HepG2 (cell line): ENCODE data around the gene RIMBP2. TPM values are rescaled to one million over a fixed set of nuclear protein-coding genes. Genes with fewer than 3 reads are reported as not detected.

Source experiments
- ATAC-seq: fragments of 200-7000 bp; cut with Tn5 transposase; 3 replicates; pipeline ENCODE4 v1.9.1; 2020; ENCODE audit warnings: mild to moderate bottlenecking, moderate library complexity
- BruUV-seq: library from RNA; stranded (reverse); fragments of 400-500 nt; replicated peaks from 2 replicates; lab custom pipeline; 2021; lab: Mats Ljungman, UMichigan
- CTCF ChIA-PET: fragments of 300-600 bp; formaldehyde crosslinking; extraction: SDS; loops from one replicate; lab custom pipeline; 2021; ENCODE audit warnings: low total read pairs, inconsistent platforms, low intra/inter-chr PET ratio; lab: Yijun Ruan, JAX
- POLR2A ChIA-PET: fragments of 350-600 bp; sonication (Branson Sonifier 250); formaldehyde crosslinking; loops from one replicate; lab custom pipeline; 2020; ENCODE audit warnings: antibody characterized with exemption, inconsistent platforms; lab: Yijun Ruan, JAX
- DNase-seq: peaks from one replicate; pipeline ENCODE4 v3.0.0-alpha.2; 2015; ENCODE audit warnings: low spot score
- FAIRE-seq: peaks from 3 replicates; lab custom pipeline; 2011; peaks lifted over from hg19 to GRCh38; lab: Jason Lieb, UNC
- H2AFZ ChIP-seq: one replicate; pipeline ENCODE4 v1.6.1; 2011; ENCODE audit warnings: low read length, inconsistent platforms
- H3K27ac ChIP-seq: fragments of 300-600 bp; 3 replicates; pipeline ENCODE4 v1.8.0; 2011; ENCODE audit warnings: mixed run types, mild to moderate bottlenecking, mixed read lengths, low read length, inconsistent platforms; ENCODE audit not compliant: insufficient read depth; ENCODE audit errors: extremely low read length
- H3K27me3 ChIP-seq, 2 experiments: fragments of 200-600 bp in 1 of 2; 2 replicates in 1 of 2; 3 replicates in 1 of 2; pipeline versions ENCODE4 v1.6.0 to v1.8.0; 2011; ENCODE audit warnings: low read length in 2 of 2, mild to moderate bottlenecking in 2 of 2, moderate library complexity in 2 of 2, inconsistent platforms in 1 of 2; ENCODE audit not compliant: insufficient read depth in 2 of 2, control insufficient read depth in 1 of 2
- H3K36me3 ChIP-seq, 2 experiments: fragments of 200-600 bp in 1 of 2; replicated peaks in 1 of 2; 2 replicates in 1 of 2; 3 replicates in 1 of 2; pipeline versions ENCODE4 v1.5.1 to v1.8.0; 2011; ENCODE audit warnings: low read length in 2 of 2, inconsistent platforms in 1 of 2; ENCODE audit not compliant: insufficient read depth in 2 of 2, control insufficient read depth in 1 of 2
- H3K4me1 ChIP-seq: 2 replicates; pipeline ENCODE4 v1.5.1; 2012; ENCODE audit warnings: low read length, inconsistent platforms; ENCODE audit not compliant: insufficient read depth
- H3K4me2 ChIP-seq: 2 replicates; pipeline ENCODE4 v1.6.0; 2011; ENCODE audit warnings: low read depth, low read length, inconsistent platforms
- H3K4me3 ChIP-seq, 3 experiments: fragments of 200-600 bp in 1 of 3; sonication (generic), shearing (Covaris generic) in 1 of 3; replicated peaks in 1 of 3; 2 replicates each; pipeline ENCODE4 v1.5.1; 2011 to 2016; ENCODE audit warnings: low read length in 3 of 3, inconsistent platforms in 2 of 3, low read depth in 2 of 3, mild to moderate bottlenecking in 2 of 3, control low read depth in 1 of 3, mixed read lengths in 1 of 3; ENCODE audit not compliant: insufficient read depth in 1 of 3
- H3K79me2 ChIP-seq: one replicate; pipeline ENCODE4 v1.6.1; 2011; ENCODE audit warnings: low read length, inconsistent platforms; ENCODE audit not compliant: insufficient read depth
- H3K9ac ChIP-seq: 2 replicates; pipeline ENCODE4 v1.6.0; 2011; ENCODE audit warnings: mild to moderate bottlenecking, low read depth, low read length, inconsistent platforms; ENCODE audit not compliant: insufficient read depth
- H3K9me3 ChIP-seq: 2 replicates; pipeline ENCODE4 v1.5.1; 2012; ENCODE audit warnings: mild to moderate bottlenecking, low read length
- H4K20me1 ChIP-seq: 2 replicates; pipeline ENCODE4 v1.6.0; 2011; ENCODE audit warnings: inconsistent platforms, mild to moderate bottlenecking, low read length, moderate library complexity; ENCODE audit not compliant: insufficient read depth
- ETV5 ChIP-seq: IDR thresholded peaks from 2 replicates; pipeline ENCODE4 v1.6.1; 2018; ENCODE audit warnings: missing biosample characterization, missing genetic modification reagents, inconsistent platforms, borderline replicate concordance
- FOXO1 ChIP-seq: sonication (generic); formaldehyde crosslinking; IDR thresholded peaks from 2 replicates; pipeline ENCODE4 v1.4.0; 2020; ENCODE audit warnings: missing genetic modification reagents
- GATA4 ChIP-seq: sonication (generic); IDR thresholded peaks from 2 replicates; pipeline ENCODE4 v1.6.1; 2016; ENCODE audit warnings: antibody characterized with exemption, low read depth, borderline replicate concordance
- MAFK ChIP-seq, 2 experiments: IDR thresholded peaks in 1 of 2; conservative IDR thresholded peaks in 1 of 2; 2 replicates each; pipeline ENCODE4 v1.6.1; 2011; ENCODE audit warnings: improper control_type of control experiment in 2 of 2, low read length in 2 of 2
- MYC ChIP-seq: sonication (generic); formaldehyde crosslinking; IDR thresholded peaks from 2 replicates; pipeline ENCODE4 v1.9.0; 2021; ENCODE audit warnings: missing genetic modification reagents, borderline replicate concordance
- NR3C1 ChIP-seq: sonication (generic); formaldehyde crosslinking; IDR thresholded peaks from 2 replicates; pipeline ENCODE4 v1.4.0; 2020; ENCODE audit warnings: missing genetic modification reagents
- PCBP1 ChIP-seq: fragments of 200-400 bp; formaldehyde crosslinking; IDR thresholded peaks from 2 replicates; pipeline ENCODE4 v1.6.1; 2017; ENCODE audit warnings: mild to moderate bottlenecking, low read depth, low read length, borderline replicate concordance
- RBM39 ChIP-seq: fragments of 200-400 bp; formaldehyde crosslinking; IDR thresholded peaks from one replicate; pipeline ENCODE4 v1.6.1; 2018; ENCODE audit warnings: antibody characterized with exemption, mild to moderate bottlenecking, low read depth, low read length; ENCODE audit not compliant: poor library complexity, severe bottlenecking
- ZNF230 ChIP-seq: sonication (generic); formaldehyde crosslinking; IDR thresholded peaks from 2 replicates; pipeline ENCODE4 v1.4.0; 2020; ENCODE audit warnings: mild to moderate bottlenecking, missing genetic modification reagents
- ZNF256 ChIP-seq: sonication (generic); formaldehyde crosslinking; conservative IDR thresholded peaks from 2 replicates; pipeline ENCODE4 v1.4.0; 2020; ENCODE audit warnings: missing genetic modification reagents
- ZNF501 ChIP-seq: sonication (generic); formaldehyde crosslinking; IDR thresholded peaks from 2 replicates; pipeline ENCODE4 v1.5.1; 2020; ENCODE audit warnings: mild to moderate bottlenecking, moderate library complexity, missing genetic modification reagents
- ZNF530 ChIP-seq: sonication (generic); formaldehyde crosslinking; IDR thresholded peaks from 2 replicates; pipeline ENCODE4 v1.5.0; 2020; ENCODE audit warnings: low read depth, mild to moderate bottlenecking, missing genetic modification reagents
- ZNF792 ChIP-seq: IDR thresholded peaks from 2 replicates; pipeline ENCODE4 v1.6.1; 2016
- WGBS: methylation state at CpG from one replicate; pipeline ENCODE4 v1.1.6; 2017; ENCODE audit warnings: low lambda C conversion rate; 5-methylcytosine and 5-hydroxymethylcytosine counted together
- in situ Hi-C: cut with HindIII; loops from 2 replicates; pipeline ENCODE4 v1.10.0; 2017; ENCODE audit warnings: low pct_unique_long_range_greater_than_20kb; ENCODE audit not compliant: extremely low pct_ligation_motif_present
- intact Hi-C: fragments of 100-400 bp; cut with micrococcal nuclease; formaldehyde crosslinking; loops from one replicate; pipeline ENCODE4 v1.10.0; 2022; ENCODE audit not compliant: unreplicated experiment
- polyA plus RNA-seq, 8 experiments: library from polyadenylated mRNA; depleted of rRNA in 3 of 8; stranded (reverse) in 7 of 8; unstranded in 1 of 8; fragments of >200 nt; fragmentation: Illumina TruSeq in 4 of 8; extraction: Trizol in 4 of 8; gene quantifications; 2 replicates each; pipeline versions ENCODE4 v1.2.1 to v1.2.3, GENCODE V29; 2011 to 2016; ENCODE audit warnings: low read depth in 4 of 8, missing spikeins in 1 of 8, mixed read lengths in 1 of 8; ENCODE audit not compliant: insufficient read depth in 1 of 8
- total RNA-seq, 5 experiments: library from RNA; depleted of rRNA; stranded (reverse); fragments of >200 nt; fragmentation: Illumina TruSeq; extraction: Trizol; gene quantifications; 2 replicates each; pipeline ENCODE4 v1.2.3, GENCODE V29; 2016; ENCODE audit warnings: low read depth in 1 of 5

Gene RIMBP2
- total and polyA plus RNA-seq, 2 of the 13 experiments (the other 11 are each of a cell fraction or from before 2014, with no cell fraction given): 0.03 TPM; not detected in 1

DNA sequence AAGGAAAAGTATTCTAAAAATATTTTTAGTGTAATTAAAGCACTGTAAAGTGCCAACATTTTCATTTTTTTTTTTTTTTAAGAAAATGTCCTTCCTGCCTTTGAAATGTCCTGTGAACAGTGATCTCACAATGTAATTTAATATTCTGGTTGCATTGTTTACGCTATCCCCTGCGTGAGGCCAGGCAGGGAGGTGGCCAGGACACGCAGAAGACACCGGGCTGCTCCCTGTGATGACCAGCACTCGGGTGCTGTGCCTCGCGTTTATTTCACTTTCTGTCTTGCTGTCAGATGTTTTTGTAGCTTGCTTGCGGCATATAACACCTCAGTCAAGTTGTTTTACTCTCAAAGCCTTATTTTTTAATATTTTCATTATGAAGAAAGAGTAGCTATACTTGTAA is 359.9 kb downstream of the RIMBP2 start:
- in situ Hi-C loops (no loop called here), intact Hi-C loops (no loop called here)
- no peaks in the 10 kb centered on the region for H3K4me1 ChIP-seq
- no peak overlapping the region for H3K27ac ChIP-seq
- no TSS peak for BruUV-seq
- H4K20me1 ChIP-seq: no peaks in the 10 kb centered on the region
- H3K27me3 ChIP-seq: peaks cover 0 to 57% of the 10 kb centered on the region in 2 experiments; a peak in 4 of 5 replicates
- no peak for ATAC-seq
- ChIA-PET POLR2A (no interaction called here), CTCF (no interaction called here)
- DNase-seq: no peak
- H3K9ac ChIP-seq: no peak overlapping the region
- no peak for FAIRE-seq
- H2AFZ ChIP-seq: no peak overlapping the region
- no peaks in the 10 kb centered on the region for H3K9me3 ChIP-seq
- H3K36me3 ChIP-seq: no peaks in the 10 kb centered on the region
- WGBS: under 1% methylated on average over 8 of the region's 8 CpGs
- H3K4me3 ChIP-seq: no peak overlapping the region
- H3K79me2 ChIP-seq: no peaks in the 10 kb centered on the region
- H3K4me2 ChIP-seq: no peak overlapping the region
- TF ChIP-seq MYC (CRISPR knock-in tag) (no peak), ZNF256 (CRISPR knock-in tag) (no peak), NR3C1 (CRISPR knock-in tag) (no peak), ZNF501 (no peak), PCBP1 (no peak), ZNF792 (CRISPR knock-in tag) (no peak), FOXO1 (CRISPR knock-in tag) (no peak), ZNF230 (CRISPR knock-in tag) (no peak), ZNF530 (CRISPR knock-in tag) (no peak), ETV5 (CRISPR knock-in tag) (no peak), MAFK (conservative IDR thresholded peaks at IDR 0.05 in 1 of 2, IDR thresholded peaks at IDR 0.05 in 1 of 2; ENCODE audit: low read length in 2 of 2) (no peak), GATA4 (no peak), RBM39 (no peak)
